Kasumi-1 (cell line): ENCODE data around the gene PPTC7.
"Not testable (repeated sequence)": the region's sequence is repeated elsewhere in the genome, so short reads cannot be mapped to it uniquely, and the experiment has no call there.

Experiments
- DNase-seq, 2 experiments: peaks; one replicate each; lab custom pipeline; 2025; lab: John Stamatoyannopoulos, UW

The PPTC7 gene

GRCh38 chr12:110561471-110562201 is 21.5 kb downstream of the PPTC7 start:
- DNase-seq, result no peak

- no peak for DNase-seq
These were observed 22.2 kb downstream of the PPTC7 start for GRCh38 chr12:110560946-110561345.

DNA sequence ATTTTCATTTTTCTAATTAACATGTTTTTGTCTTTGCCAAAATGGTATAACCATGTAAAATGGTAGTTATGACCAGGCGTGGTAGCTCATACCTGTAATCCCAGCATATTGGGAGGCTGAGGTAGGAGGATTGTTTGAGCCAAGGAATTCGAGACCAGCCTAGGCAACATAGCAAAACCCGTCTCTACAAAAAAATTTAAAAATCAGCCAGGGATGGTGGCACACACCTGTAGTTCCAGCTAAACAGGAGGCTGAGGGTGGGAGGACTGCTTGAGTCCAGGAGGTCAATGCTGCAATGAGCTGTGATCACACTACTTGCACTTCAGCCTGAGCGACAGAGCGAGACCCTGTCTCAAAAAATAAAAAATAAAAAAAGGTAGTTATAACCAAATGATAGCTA is 23.1 kb downstream of the PPTC7 start:
- DNase-seq, result no peak

DNA sequence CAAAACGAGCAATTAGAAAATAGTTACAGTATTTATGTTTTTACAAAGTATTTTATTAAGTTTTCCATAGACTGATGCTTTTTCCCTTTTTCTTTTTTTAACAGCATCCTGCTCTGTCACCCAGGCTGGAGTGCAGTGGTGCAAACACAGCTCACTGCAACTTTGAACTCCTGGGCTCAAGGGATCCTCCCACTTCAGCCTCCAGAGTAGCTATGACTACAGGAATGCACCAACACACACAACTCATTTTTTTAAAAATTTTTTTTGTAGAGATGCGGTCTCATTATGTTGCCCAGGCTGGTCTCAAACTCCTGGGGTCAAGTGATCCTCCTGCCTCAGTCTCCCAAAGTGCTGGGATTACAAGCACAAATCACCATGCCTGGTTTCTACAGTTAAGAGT is 24.2 kb downstream of the PPTC7 start:
- DNase-seq, result not testable (repeated sequence)

GRCh38 chr12:110557300-110557699 is 25.8 kb downstream of the PPTC7 start:
- no peak for DNase-seq

- DNase-seq, result no peak
These were observed 26.4 kb downstream of the PPTC7 start for GRCh38 chr12:110556705-110557104.

GRCh38 chr12:110555577-110556406 is 27.3 kb downstream of the PPTC7 start:
- DNase-seq, result no peak

DNA sequence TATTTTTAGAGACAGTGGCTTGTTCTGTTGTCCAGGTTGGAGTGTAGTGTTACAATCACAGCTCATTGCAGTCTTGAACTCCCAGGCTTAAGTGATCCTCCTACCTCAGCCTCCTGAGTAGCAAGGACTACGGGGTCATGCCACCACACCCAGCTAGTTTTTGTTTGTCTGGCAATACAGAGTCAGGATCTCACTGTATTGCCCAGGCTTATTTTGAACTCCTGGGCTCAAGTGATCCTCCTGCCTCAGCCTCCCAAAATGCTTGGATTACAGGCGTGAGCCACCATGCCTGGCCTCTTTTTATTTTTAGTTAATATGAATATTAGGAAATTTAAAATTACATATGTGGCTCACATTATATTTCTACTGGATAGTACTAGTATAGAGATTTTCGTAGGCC is 28.9 kb downstream of the PPTC7 start:
- no peak for DNase-seq

DNA sequence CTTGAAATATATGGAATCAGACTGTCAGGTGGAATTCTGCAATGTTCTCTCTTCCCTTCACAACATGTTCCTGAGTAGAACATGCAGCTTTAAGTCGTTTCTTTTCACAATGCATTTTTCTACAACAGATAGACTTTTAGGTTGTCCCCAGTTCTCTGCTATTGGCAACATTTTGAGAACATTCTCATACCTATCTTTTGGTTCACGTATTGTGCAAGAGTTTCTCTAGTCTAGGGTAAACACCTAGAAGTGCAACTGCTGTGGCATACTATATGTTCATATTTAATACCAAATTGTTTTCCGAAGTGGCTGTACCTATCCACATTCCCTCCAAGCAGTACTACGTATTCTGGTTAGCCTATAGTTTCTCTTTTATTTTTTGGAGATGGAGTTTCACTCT is 32.1 kb downstream of the PPTC7 start:
- DNase-seq, result no peak

DNA sequence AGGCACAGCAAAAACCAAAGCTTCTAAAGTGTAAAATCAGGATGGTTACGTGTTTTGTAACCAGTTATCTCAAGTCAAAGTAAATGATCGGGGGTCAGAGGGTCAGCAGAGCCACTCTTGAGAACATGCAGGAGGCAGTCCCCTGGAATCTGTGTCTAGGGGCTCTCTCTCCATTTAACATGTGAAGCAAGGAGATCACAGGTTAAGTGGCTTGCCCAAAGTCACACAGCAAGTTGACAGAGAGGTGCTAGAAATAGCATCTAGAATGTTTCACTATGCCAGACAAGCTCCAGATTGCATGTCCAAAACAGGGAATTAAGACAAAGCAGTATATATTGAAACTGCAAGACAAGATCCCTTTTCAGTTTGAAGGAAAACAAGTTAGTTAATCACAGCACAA is 33.4 kb downstream of the PPTC7 start:
- DNase-seq, result no peak

- DNase-seq, result no peak
These were observed 34.4 kb downstream of the PPTC7 start for GRCh38 chr12:110548678-110549077.

DNA sequence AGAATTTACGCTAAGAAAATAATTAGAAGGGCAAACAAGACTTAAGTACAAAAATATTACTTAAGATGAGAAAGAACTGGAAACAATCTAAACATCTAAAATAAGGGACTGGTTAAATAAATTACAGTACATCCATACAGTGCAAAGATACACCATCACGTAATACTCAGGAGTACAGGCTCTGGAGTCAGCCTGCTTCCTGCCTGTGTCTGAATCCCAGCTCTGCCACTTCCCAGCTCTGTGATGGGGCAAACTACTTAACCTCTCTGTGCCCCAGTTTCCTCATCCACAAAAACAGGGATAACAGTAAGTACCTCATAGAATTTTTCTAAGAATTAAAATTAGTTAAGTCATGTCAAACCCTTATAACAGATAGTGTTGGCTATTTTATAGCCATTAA is 36.0 kb downstream of the PPTC7 start:
- DNase-seq, result no peak

DNA sequence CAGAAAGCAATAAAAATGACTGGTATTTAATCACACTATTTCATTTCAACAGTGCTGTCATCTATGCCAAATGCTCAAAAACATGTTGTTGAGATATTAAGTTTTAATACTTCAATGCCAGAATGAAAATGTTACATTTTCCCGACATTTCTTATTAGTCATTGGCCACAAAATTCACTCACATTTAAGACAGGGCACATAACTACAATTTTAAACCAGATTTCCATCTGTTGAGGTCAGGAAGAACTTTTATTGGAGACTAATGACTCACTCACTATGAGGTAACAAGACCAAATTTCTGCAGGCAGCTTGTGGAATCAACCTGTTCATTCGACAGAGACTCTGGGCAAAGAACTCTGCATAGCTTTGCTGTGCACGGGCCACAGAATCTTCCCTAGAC is 36.8 kb downstream of the PPTC7 start:
- no peak for DNase-seq

GRCh38 chr12:110545812-110546211 is 37.3 kb downstream of the PPTC7 start:
- no peak for DNase-seq

DNA sequence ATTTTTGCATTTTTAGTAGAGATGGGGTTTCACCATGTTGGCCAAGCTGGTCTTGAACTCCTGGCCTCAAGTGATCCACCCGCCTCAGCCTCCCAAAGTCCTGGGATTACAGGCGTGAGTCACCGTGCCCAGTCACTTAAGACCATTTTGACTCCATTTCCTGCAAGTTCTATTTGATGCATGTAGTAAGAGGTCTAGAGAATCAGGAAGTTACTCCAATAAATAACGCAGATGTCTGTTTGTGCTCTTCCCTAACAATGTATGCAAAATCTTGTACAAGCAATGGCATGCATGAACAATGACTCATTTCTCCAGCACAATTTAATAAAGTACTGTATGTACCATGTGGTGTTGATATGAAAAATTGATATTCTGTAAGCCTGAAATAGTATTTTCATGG is 37.9 kb downstream of the PPTC7 start:
- DNase-seq, result peak in 1 of 2 experiments; percentile 13

- no peak for DNase-seq
These were observed 39.2 kb downstream of the PPTC7 start for GRCh38 chr12:110543965-110544364.

- no peak for DNase-seq
These were observed 39.7 kb downstream of the PPTC7 start for GRCh38 chr12:110543252-110543959.

DNA sequence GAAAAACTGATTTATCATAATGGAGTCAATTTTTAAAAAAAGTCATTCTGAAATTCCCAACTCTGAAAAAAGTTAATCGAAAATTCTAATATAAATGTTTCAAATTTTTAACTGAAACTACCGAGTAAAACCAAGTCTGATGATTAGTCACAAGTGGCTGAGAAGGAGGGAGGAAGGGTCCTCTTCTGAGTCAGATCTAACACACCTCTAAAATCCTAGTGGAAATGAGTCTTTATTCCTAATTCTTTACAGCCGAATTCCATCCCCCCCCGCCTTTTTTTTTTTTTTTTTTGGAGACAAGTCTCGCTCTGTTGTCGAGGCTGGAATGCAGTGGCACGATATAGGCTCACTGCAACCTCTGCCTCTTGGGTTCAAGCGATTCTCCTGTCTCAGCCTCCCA is 43.1 kb downstream of the PPTC7 start:
- DNase-seq, result no peak

DNA sequence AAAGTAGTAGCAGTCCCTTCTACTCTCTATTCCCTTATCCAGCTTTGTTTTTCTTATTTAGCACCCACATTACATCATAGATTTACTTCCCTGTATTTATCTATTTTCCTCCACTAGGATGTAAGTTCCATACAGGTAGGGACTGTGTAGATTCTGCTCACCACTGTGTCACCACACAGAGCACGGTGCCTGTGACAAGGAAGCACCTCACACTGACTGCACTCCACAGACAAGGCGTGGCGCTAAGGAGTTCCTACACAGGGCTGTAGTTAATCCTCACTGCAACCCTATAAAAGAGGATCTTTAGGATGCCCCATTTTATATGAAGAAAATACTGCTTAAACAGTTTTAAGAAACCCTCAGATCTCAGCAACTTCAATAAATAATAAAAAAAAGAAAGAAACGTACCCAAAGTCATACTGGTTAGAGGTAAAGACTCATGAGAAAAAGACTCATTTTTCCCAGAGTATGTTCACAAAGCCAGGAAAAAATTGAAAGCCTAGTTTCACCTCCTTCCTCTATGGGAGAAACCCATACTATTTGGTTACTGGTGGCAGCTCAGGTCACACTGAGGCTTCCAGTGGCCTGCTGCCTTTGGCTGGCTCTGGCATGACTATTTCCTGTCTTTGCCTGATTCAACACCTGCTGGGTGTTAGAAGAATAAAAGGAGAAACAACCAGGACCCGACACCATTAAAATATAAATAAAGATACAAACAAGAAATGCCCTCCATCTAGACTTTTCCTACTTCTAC is 44.1 kb downstream of the PPTC7 start:
- DNase-seq, result no peak

DNA sequence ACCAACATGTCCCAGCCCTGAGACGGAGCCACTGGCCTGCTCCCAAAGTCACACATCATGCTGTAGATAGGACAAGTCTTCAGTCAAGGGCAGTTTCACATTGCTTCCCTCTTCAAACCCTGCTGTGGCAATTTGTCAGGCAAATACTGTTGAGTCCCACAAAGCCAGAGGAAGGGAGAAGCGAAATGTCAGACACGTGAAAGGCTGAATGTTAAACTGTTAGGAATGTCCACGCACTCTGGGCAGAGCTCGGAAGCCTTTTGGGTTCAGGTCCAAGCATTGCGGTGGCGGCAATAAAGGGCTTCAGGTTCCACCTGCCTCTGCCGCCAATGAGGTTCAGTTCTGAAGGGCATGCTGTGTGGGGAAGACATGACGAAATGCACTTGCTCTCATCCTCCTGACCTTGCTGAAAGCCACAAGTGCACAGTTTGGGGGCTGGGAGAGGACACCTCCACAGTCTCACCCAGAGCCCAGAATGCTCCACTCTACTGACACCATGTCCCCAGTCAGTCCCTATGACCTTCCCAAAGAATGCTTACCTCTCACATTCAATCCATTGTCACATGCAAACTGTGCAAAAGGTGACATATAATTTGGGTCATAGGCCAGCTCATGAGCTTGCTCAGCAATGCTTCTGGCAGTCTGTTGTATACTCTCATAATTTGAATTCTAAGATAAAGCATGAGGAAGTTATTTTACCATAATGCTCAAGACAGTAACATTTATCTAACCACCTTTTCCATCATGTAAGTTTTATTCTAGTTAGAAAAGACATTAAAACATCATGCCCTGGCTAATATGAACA is 45.3 kb downstream of the PPTC7 start:
- no peak for DNase-seq
